ENCODE measurements around the gene PTPN7. TPM values are rescaled to one million over a fixed set of nuclear protein-coding genes. Genes with fewer than 3 reads are reported as not detected.

Gene PTPN7
- total and polyA plus RNA-seq, 10 of the 15 experiments (the other 5 are each of a cell fraction or from before 2014, with no cell fraction given) = 7.9 to 117 (median 102) TPM

DNA sequence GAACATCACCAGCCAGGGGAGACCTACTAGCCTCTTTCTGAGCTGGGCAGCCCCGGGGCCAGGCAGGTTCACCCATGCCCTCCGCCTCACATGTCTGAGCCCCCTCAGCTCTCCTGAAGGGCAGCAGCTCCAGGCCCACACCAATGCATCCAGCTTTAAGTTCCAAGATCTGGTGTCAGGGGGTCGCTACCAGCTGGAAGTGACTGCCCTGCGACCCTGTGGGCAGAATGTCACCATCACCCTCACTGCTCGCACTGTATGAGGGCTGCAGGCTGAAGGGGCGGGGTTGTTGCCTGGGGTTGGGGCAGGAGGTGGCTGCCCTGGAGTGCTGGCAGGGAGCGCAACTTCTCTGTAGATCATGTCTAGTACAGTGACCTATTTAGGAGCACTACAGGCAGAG lies 8.5 kb upstream of the PTPN7 start:
- ChIA-PET SMC1A (ENCODE audit: uncharacterized antibody, unreplicated experiment) (no interaction called here), CTCF (interaction anchor here (0.7 to 0.9 kb wide), 2 partner anchors 9 to 16 kb away, joined by 3 read pairs; partner anchors contain the start of gene PTPN7), RAD21 (ENCODE audit: unreplicated experiment) (no interaction called here), POLR2A (no interaction called here)
- in situ Hi-C loops (cut with MboI) (no loop called here), intact Hi-C loops (cut with micrococcal nuclease; ENCODE audit: unreplicated experiment) (no loop called here)
- Histone ChIP-seq H3K4me1 (ENCODE audit: control insufficient read depth, insufficient read depth, low read length) (peaks cover 21% of the 10 kb centered on the region), H3K36me3 (ENCODE audit: control insufficient read depth in 2 of 2, insufficient read depth in 2 of 2, low read length in 1 of 2) (no peaks in the 10 kb centered on the region), H4K20me1 (ENCODE audit: control insufficient read depth, insufficient read depth) (no peaks in the 10 kb centered on the region), H2AFZ (ENCODE audit: control insufficient read depth, low read depth, low read length) (no peak overlapping the region), H3K79me2 (ENCODE audit: control insufficient read depth, insufficient read depth, low read length) (no peaks in the 10 kb centered on the region), H3K27me3 (replicated peaks in 1 of 2; ENCODE audit: control insufficient read depth in 2 of 2, insufficient read depth in 2 of 2, low read length in 1 of 2) (no peaks in the 10 kb centered on the region), H3K9me3 (replicated peaks; ENCODE audit: control insufficient read depth, insufficient read depth, low read length) (no peaks in the 10 kb centered on the region), H3K4me2 (ENCODE audit: control insufficient read depth, insufficient read depth) (no peak overlapping the region), H3K9ac (ENCODE audit: control insufficient read depth, insufficient read depth, low read length) (no peak overlapping the region), H3K27ac (ENCODE audit: control insufficient read depth, insufficient read depth) (no peak overlapping the region), H3K4me3 (no peak overlapping the region)
- no peak for ATAC-seq
- WGBS (ENCODE audit: insufficient coverage, insufficient replicate concordance, low lambda C conversion rate, missing lambda C conversion rate) = 61% methylated on average over 7 of the region's 7 CpGs
- DNase-seq (ENCODE audit: low read depth, low spot score) = no peak
- FAIRE-seq = no peak
- BruUV-seq (replicated peaks) = no TSS peak
- TF ChIP-seq CBX5 (IDR thresholded peaks at IDR 0.05; ENCODE audit: low read depth) (no peak), BACH1 (IDR thresholded peaks at IDR 0.05; ENCODE audit: borderline replicate concordance) (no peak), ZZZ3 (IDR thresholded peaks at IDR 0.05; ENCODE audit: control insufficient read depth, insufficient read length, low read depth) (no peak), CEBPB (IDR thresholded peaks at IDR 0.05; ENCODE audit: borderline replicate concordance in 1 of 2, low read depth in 2 of 2, low read length in 2 of 2) (no peak), MEF2B (IDR thresholded peaks at IDR 0.05; ENCODE audit: partially characterized antibody, poor library complexity, severe bottlenecking) (no peak), MYC (IDR thresholded peaks at IDR 0.05; ENCODE audit: insufficient read depth, insufficient read length, insufficient replicate concordance, low read length, severe bottlenecking) (no peak), STAT3 (IDR thresholded peaks at IDR 0.05; ENCODE audit: low read depth, low read length) (no peak)
- TF ChIP-seq, protein P1, sequence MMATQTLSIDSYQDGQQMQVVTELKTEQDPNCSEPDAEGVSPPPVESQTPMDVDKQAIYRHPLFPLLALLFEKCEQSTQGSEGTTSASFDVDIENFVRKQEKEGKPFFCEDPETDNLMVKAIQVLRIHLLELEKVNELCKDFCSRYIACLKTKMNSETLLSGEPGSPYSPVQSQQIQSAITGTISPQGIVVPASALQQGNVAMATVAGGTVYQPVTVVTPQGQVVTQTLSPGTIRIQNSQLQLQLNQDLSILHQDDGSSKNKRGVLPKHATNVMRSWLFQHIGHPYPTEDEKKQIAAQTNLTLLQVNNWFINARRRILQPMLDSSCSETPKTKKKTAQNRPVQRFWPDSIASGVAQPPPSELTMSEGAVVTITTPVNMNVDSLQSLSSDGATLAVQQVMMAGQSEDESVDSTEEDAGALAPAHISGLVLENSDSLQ (IDR thresholded peaks at IDR 0.05) = no peak
- TF ChIP-seq, protein P2, sequence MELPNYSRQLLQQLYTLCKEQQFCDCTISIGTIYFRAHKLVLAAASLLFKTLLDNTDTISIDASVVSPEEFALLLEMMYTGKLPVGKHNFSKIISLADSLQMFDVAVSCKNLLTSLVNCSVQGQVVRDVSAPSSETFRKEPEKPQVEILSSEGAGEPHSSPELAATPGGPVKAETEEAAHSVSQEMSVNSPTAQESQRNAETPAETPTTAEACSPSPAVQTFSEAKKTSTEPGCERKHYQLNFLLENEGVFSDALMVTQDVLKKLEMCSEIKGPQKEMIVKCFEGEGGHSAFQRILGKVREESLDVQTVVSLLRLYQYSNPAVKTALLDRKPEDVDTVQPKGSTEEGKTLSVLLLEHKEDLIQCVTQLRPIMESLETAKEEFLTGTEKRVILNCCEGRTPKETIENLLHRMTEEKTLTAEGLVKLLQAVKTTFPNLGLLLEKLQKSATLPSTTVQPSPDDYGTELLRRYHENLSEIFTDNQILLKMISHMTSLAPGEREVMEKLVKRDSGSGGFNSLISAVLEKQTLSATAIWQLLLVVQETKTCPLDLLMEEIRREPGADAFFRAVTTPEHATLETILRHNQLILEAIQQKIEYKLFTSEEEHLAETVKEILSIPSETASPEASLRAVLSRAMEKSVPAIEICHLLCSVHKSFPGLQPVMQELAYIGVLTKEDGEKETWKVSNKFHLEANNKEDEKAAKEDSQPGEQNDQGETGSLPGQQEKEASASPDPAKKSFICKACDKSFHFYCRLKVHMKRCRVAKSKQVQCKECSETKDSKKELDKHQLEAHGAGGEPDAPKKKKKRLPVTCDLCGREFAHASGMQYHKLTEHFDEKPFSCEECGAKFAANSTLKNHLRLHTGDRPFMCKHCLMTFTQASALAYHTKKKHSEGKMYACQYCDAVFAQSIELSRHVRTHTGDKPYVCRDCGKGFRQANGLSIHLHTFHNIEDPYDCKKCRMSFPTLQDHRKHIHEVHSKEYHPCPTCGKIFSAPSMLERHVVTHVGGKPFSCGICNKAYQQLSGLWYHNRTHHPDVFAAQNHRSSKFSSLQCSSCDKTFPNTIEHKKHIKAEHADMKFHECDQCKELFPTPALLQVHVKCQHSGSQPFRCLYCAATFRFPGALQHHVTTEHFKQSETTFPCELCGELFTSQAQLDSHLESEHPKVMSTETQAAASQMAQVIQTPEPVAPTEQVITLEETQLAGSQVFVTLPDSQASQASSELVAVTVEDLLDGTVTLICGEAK (IDR thresholded peaks at IDR 0.05; ENCODE audit: borderline replicate concordance) = no peak
- TF ChIP-seq, protein P3, sequence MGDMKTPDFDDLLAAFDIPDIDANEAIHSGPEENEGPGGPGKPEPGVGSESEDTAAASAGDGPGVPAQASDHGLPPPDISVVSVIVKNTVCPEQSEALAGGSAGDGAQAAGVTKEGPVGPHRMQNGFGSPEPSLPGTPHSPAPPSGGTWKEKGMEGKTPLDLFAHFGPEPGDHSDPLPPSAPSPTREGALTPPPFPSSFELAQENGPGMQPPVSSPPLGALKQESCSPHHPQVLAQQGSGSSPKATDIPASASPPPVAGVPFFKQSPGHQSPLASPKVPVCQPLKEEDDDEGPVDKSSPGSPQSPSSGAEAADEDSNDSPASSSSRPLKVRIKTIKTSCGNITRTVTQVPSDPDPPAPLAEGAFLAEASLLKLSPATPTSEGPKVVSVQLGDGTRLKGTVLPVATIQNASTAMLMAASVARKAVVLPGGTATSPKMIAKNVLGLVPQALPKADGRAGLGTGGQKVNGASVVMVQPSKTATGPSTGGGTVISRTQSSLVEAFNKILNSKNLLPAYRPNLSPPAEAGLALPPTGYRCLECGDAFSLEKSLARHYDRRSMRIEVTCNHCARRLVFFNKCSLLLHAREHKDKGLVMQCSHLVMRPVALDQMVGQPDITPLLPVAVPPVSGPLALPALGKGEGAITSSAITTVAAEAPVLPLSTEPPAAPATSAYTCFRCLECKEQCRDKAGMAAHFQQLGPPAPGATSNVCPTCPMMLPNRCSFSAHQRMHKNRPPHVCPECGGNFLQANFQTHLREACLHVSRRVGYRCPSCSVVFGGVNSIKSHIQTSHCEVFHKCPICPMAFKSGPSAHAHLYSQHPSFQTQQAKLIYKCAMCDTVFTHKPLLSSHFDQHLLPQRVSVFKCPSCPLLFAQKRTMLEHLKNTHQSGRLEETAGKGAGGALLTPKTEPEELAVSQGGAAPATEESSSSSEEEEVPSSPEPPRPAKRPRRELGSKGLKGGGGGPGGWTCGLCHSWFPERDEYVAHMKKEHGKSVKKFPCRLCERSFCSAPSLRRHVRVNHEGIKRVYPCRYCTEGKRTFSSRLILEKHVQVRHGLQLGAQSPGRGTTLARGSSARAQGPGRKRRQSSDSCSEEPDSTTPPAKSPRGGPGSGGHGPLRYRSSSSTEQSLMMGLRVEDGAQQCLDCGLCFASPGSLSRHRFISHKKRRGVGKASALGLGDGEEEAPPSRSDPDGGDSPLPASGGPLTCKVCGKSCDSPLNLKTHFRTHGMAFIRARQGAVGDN (IDR thresholded peaks at IDR 0.05) = no peak
- TF ChIP-seq, protein P4, sequence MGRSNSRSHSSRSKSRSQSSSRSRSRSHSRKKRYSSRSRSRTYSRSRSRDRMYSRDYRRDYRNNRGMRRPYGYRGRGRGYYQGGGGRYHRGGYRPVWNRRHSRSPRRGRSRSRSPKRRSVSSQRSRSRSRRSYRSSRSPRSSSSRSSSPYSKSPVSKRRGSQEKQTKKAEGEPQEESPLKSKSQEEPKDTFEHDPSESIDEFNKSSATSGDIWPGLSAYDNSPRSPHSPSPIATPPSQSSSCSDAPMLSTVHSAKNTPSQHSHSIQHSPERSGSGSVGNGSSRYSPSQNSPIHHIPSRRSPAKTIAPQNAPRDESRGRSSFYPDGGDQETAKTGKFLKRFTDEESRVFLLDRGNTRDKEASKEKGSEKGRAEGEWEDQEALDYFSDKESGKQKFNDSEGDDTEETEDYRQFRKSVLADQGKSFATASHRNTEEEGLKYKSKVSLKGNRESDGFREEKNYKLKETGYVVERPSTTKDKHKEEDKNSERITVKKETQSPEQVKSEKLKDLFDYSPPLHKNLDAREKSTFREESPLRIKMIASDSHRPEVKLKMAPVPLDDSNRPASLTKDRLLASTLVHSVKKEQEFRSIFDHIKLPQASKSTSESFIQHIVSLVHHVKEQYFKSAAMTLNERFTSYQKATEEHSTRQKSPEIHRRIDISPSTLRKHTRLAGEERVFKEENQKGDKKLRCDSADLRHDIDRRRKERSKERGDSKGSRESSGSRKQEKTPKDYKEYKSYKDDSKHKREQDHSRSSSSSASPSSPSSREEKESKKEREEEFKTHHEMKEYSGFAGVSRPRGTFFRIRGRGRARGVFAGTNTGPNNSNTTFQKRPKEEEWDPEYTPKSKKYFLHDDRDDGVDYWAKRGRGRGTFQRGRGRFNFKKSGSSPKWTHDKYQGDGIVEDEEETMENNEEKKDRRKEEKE (IDR thresholded peaks at IDR 0.05) = no peak
